Epithelial cell of proximal tubule (primary cell): ENCODE measurements around the gene KCNAB1. TPM values are rescaled to one million over a fixed set of nuclear protein-coding genes. Genes with fewer than 3 reads are reported as not detected.
A peak's percentile ranks its signal among the peaks of the same experiment; 100 is the strongest.

Source experiments
- DNase-seq: peaks from one replicate; pipeline ENCODE4 v3.0.0-alpha.2; 2011; ENCODE audit warnings: low read depth
- H3K4me3 ChIP-seq: 2 replicates; pipeline ENCODE4 v1.5.1; 2011; ENCODE audit warnings: low read depth, mild to moderate bottlenecking, low read length
- CTCF ChIP-seq: conservative IDR thresholded peaks from 2 replicates; pipeline ENCODE4 v1.5.1; 2012; ENCODE audit warnings: low read depth, mild to moderate bottlenecking, low read length
- total RNA-seq: library from RNA; depleted of rRNA; stranded (reverse); fragments of >200 nt; gene quantifications from 2 replicates; pipeline ENCODE4 v1.2.3, GENCODE V29; 2015

The KCNAB1 gene
- total RNA-seq, 1 donor from 2014 or later, result not detected

GRCh38 chr3:156163848-156164247, 43.5 kb downstream of the KCNAB1 start:
- H3K4me3 ChIP-seq, result no peak overlapping the region
- DNase-seq, result no peak
- TF ChIP-seq CTCF, result no peak

GRCh38 chr3:156166808-156167207, 46.4 kb downstream of the KCNAB1 start:
- no peak for DNase-seq
- H3K4me3 ChIP-seq, result no peak overlapping the region
- no peak for TF ChIP-seq CTCF

- no peak for TF ChIP-seq CTCF
- no peak for DNase-seq
- no peak overlapping the region for H3K4me3 ChIP-seq
Observed at GRCh38 chr3:156170571-156170970, 50.2 kb downstream of the KCNAB1 start.

- no peak for DNase-seq
- H3K4me3 ChIP-seq, result no peak overlapping the region
- TF ChIP-seq CTCF, result no peak
Observed at GRCh38 chr3:156171281-156172267, 51.2 kb downstream of the KCNAB1 start.

- H3K4me3 ChIP-seq, result no peak overlapping the region
- no peak for TF ChIP-seq CTCF
- DNase-seq, result no peak
Observed at GRCh38 chr3:156172536-156172935, 52.2 kb downstream of the KCNAB1 start.

GRCh38 chr3:156174229-156174847, 54.0 kb downstream of the KCNAB1 start:
- DNase-seq, result no peak
- peak; percentile 80 for TF ChIP-seq CTCF
- no peak overlapping the region for H3K4me3 ChIP-seq

GRCh38 chr3:156175570-156175969, 55.2 kb downstream of the KCNAB1 start:
- no peak for DNase-seq
- no peak for TF ChIP-seq CTCF
- H3K4me3 ChIP-seq, result no peak overlapping the region
